Liver (tissue), 9 donors: ENCODE measurements around the gene RGS3. TPM values are rescaled to one million over a fixed set of nuclear protein-coding genes. Genes with fewer than 3 reads are reported as not detected.
"Not testable (repeated sequence)": the region's sequence is repeated elsewhere in the genome, so short reads cannot be mapped to it uniquely, and the experiment has no call there.

Source experiments
- DNase-seq: peaks from one replicate; pipeline ENCODE4 v3.0.0-alpha.2; 2017; ENCODE audit warnings: low spot score
- H3K27ac ChIP-seq, 2 donors: one replicate each; pipeline ENCODE4 v1.7.0; 2013; ENCODE audit warnings: inconsistent platforms in 2 of 2, low read length in 2 of 2, control low read depth in 1 of 2, low read depth in 1 of 2, mild to moderate bottlenecking in 1 of 2
- H3K27me3 ChIP-seq, 4 donors: one replicate each; pipeline versions ENCODE4 v1.6.1 to v1.7.0; 2013; ENCODE audit warnings: low read length in 3 of 4, inconsistent platforms in 1 of 4, mild to moderate bottlenecking in 1 of 4, moderate library complexity in 1 of 4; ENCODE audit not compliant: control insufficient read depth in 4 of 4, insufficient read depth in 4 of 4
- H3K36me3 ChIP-seq, 4 donors: one replicate each; pipeline versions ENCODE4 v1.6.1 to v1.7.0; 2013; ENCODE audit warnings: low read length in 3 of 4, mild to moderate bottlenecking in 3 of 4, low read depth in 1 of 4, moderate library complexity in 1 of 4; ENCODE audit not compliant: control insufficient read depth in 4 of 4, insufficient read depth in 3 of 4
- H3K4me1 ChIP-seq, 4 donors: one replicate each; pipeline versions ENCODE4 v1.6.1 to v1.7.0; 2013; ENCODE audit warnings: low read length in 3 of 4, mild to moderate bottlenecking in 3 of 4, moderate library complexity in 1 of 4; ENCODE audit not compliant: control insufficient read depth in 4 of 4, insufficient read depth in 4 of 4
- H3K4me3 ChIP-seq, 3 donors: one replicate each; pipeline versions ENCODE4 v1.6.1 to v1.7.0; 2013; ENCODE audit warnings: low read length in 3 of 3, control low read depth in 1 of 3, low read depth in 1 of 3, mild to moderate bottlenecking in 1 of 3
- H3K9ac ChIP-seq, 2 donors: one replicate each; pipeline ENCODE4 v1.7.0; 2013; ENCODE audit warnings: low read length in 2 of 2, mild to moderate bottlenecking in 2 of 2, moderate library complexity in 2 of 2, control low read depth in 1 of 2, low read depth in 1 of 2
- H3K9me3 ChIP-seq, 4 donors: one replicate each; pipeline versions ENCODE4 v1.6.1 to v1.7.0; 2013; ENCODE audit warnings: low read length in 3 of 4; ENCODE audit not compliant: control insufficient read depth in 4 of 4
- EGR1 ChIP-seq, 2 donors: IDR thresholded peaks; 2 replicates each; pipeline ENCODE4 v1.6.1; 2016 to 2018; ENCODE audit warnings: antibody characterized with exemption in 2 of 2, low read depth in 2 of 2
- FOXA1 ChIP-seq: IDR thresholded peaks from 2 replicates; pipeline ENCODE4 v1.6.1; 2016; ENCODE audit warnings: antibody characterized with exemption
- FOXA2 ChIP-seq: IDR thresholded peaks from 2 replicates; pipeline ENCODE4 v1.6.1; 2016; ENCODE audit warnings: antibody characterized with exemption
- GABPA ChIP-seq, 2 donors: IDR thresholded peaks in 1 of 2; conservative IDR thresholded peaks in 1 of 2; 2 replicates each; pipeline ENCODE4 v1.6.1; 2016; ENCODE audit warnings: antibody characterized with exemption in 2 of 2, mild to moderate bottlenecking in 1 of 2, moderate library complexity in 1 of 2
- JUND ChIP-seq, 2 donors: IDR thresholded peaks; 2 replicates each; pipeline ENCODE4 v1.6.1; 2016; ENCODE audit warnings: antibody characterized with exemption in 2 of 2
- NR2F2 ChIP-seq: IDR thresholded peaks from 2 replicates; pipeline ENCODE4 v1.6.1; 2016; ENCODE audit warnings: antibody characterized with exemption
- RAD21 ChIP-seq, 2 donors: IDR thresholded peaks; 2 replicates each; pipeline ENCODE4 v1.6.1; 2016; ENCODE audit warnings: antibody characterized with exemption in 2 of 2, mild to moderate bottlenecking in 2 of 2
- RXRA ChIP-seq, 2 donors: IDR thresholded peaks; 2 replicates each; pipeline ENCODE4 v1.6.1; 2017 to 2018; ENCODE audit warnings: antibody characterized with exemption in 2 of 2, mild to moderate bottlenecking in 1 of 2
- SP1 ChIP-seq: IDR thresholded peaks from 2 replicates; pipeline ENCODE4 v1.6.1; 2018; ENCODE audit warnings: antibody characterized with exemption, mild to moderate bottlenecking
- TAF1 ChIP-seq: conservative IDR thresholded peaks from 2 replicates; pipeline ENCODE4 v1.6.1; 2016; ENCODE audit warnings: antibody characterized with exemption, mild to moderate bottlenecking
- YY1 ChIP-seq: IDR thresholded peaks from 2 replicates; pipeline ENCODE4 v1.6.1; 2016; ENCODE audit warnings: antibody characterized with exemption, mild to moderate bottlenecking
- WGBS: extraction: QIAGEN DNeasy Blood & Tissue Kit; methylation state at CpG from one replicate; pipeline ENCODE4 v1.1.7; 2013; 5-methylcytosine and 5-hydroxymethylcytosine counted together
- polyA plus RNA-seq, 2 donors: library from polyadenylated mRNA; stranded (reverse) in 1 of 2; unstranded in 1 of 2; fragments of 200-250 nt in 1 of 2; fragments of >200 nt in 1 of 2; fragmentation: Nextera tagmentation in 1 of 2; extraction: Ambion mirVana in 1 of 2; gene quantifications; one replicate each; pipeline versions ENCODE4 v1.2.1 to v1.2.3, GENCODE V29; 2013 to 2015
- total RNA-seq, 2 donors: library from RNA; depleted of rRNA; stranded (reverse); fragments of >200 nt; gene quantifications; one replicate each; pipeline ENCODE4 v1.2.3, GENCODE V29; 2014
- TF ChIP-seq, protein P1 (sequence below): IDR thresholded peaks from 2 replicates; pipeline ENCODE4 v1.6.1; 2016; ENCODE audit warnings: antibody characterized with exemption
- TF ChIP-seq, protein P2 (sequence below): fragments of 150-350 bp; IDR thresholded peaks from 2 replicates; pipeline ENCODE4 v1.5.1; 2017; ENCODE audit warnings: improper control_type of control experiment, low read depth, low read length; ENCODE audit not compliant: missing input control
- TF ChIP-seq, protein P3 (sequence below): IDR thresholded peaks from 2 replicates; pipeline ENCODE4 v1.6.1; 2016; ENCODE audit warnings: antibody characterized with exemption
- TF ChIP-seq, protein P4 (sequence below): IDR thresholded peaks from 2 replicates; pipeline ENCODE4 v1.6.1; 2016; ENCODE audit warnings: antibody characterized with exemption
- donor health status: healthy.
- donor health status: healthy.
- donor health status: healthy.
- donor health status: healthy.
- donor health status: healthy.

The RGS3 gene
- total and polyA plus RNA-seq, 4 donors: 13.0 to 65.0 (median 28.3) TPM

DNA sequence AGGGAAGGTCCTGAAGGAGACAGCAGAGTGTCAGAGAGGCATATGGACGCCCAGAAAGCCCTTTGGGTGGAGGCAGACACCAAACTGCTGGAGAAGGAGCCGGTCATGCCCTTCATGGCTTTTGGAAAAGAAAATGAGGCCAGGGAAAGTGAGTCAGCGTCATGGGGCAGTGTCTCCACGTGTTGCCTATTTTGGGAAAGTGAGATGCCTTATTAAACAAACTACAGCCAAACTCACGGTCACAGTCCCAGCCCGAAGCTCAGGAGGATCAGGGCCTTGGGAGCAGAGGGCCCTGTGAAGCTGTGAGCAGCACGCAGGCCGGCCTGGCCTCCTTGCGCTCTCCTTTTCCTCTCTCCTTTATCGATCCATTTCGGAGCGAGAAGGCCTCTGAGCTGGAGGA is 25.0 kb downstream of the RGS3 start:
- 92% methylated on average over 12 of the region's 12 CpGs for WGBS
- no peak for DNase-seq

DNA sequence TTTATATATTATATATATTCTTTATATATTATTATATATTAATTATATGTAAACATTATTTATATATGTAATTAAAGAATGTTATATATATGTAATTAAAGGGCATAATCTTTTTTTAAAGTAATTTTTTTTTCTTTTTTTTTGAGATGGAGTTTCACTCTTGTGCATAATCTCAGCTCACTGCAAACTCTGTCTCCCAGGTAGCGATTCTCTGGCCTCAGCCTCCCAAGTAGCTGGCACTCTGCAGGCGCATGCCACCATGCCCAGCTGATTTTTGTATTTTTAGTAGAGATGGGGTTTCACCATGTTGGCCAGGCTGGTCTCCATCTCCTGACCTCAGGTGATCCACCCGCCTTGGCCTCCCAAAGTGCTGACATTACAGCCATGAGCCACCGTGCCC is 27.6 kb downstream of the RGS3 start:
- H3K9ac ChIP-seq, DNase-seq: not testable (repeated sequence)
- 97% methylated on average over 4 of the region's 4 CpGs for WGBS

More for the DNA sequence above, 25.0 kb downstream of the RGS3 start:
- H3K9me3 ChIP-seq: no peaks in the 10 kb centered on the region
- no peaks in the 10 kb centered on the region for H3K27me3 ChIP-seq
- TF ChIP-seq, protein P1, sequence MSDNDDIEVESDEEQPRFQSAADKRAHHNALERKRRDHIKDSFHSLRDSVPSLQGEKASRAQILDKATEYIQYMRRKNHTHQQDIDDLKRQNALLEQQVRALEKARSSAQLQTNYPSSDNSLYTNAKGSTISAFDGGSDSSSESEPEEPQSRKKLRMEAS: no peak
- TF ChIP-seq, protein P2, sequence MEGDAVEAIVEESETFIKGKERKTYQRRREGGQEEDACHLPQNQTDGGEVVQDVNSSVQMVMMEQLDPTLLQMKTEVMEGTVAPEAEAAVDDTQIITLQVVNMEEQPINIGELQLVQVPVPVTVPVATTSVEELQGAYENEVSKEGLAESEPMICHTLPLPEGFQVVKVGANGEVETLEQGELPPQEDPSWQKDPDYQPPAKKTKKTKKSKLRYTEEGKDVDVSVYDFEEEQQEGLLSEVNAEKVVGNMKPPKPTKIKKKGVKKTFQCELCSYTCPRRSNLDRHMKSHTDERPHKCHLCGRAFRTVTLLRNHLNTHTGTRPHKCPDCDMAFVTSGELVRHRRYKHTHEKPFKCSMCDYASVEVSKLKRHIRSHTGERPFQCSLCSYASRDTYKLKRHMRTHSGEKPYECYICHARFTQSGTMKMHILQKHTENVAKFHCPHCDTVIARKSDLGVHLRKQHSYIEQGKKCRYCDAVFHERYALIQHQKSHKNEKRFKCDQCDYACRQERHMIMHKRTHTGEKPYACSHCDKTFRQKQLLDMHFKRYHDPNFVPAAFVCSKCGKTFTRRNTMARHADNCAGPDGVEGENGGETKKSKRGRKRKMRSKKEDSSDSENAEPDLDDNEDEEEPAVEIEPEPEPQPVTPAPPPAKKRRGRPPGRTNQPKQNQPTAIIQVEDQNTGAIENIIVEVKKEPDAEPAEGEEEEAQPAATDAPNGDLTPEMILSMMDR: no peak
- TF ChIP-seq TAF1: no peak
- TF ChIP-seq JUND (IDR thresholded peaks at IDR 0.05): no peak
- TF ChIP-seq SP1: no peak
- TF ChIP-seq, protein P3, sequence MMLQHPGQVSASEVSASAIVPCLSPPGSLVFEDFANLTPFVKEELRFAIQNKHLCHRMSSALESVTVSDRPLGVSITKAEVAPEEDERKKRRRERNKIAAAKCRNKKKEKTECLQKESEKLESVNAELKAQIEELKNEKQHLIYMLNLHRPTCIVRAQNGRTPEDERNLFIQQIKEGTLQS: no peak
- TF ChIP-seq FOXA1: no peak
- TF ChIP-seq, protein P4, sequence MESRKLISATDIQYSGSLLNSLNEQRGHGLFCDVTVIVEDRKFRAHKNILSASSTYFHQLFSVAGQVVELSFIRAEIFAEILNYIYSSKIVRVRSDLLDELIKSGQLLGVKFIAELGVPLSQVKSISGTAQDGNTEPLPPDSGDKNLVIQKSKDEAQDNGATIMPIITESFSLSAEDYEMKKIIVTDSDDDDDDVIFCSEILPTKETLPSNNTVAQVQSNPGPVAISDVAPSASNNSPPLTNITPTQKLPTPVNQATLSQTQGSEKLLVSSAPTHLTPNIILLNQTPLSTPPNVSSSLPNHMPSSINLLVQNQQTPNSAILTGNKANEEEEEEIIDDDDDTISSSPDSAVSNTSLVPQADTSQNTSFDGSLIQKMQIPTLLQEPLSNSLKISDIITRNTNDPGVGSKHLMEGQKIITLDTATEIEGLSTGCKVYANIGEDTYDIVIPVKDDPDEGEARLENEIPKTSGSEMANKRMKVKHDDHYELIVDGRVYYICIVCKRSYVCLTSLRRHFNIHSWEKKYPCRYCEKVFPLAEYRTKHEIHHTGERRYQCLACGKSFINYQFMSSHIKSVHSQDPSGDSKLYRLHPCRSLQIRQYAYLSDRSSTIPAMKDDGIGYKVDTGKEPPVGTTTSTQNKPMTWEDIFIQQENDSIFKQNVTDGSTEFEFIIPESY: no peak
- TF ChIP-seq YY1: no peak
- TF ChIP-seq RAD21 (IDR thresholded peaks at IDR 0.05): no peak
- no peak for TF ChIP-seq FOXA2
- no peak for TF ChIP-seq RXRA (IDR thresholded peaks at IDR 0.05)
- no peak for TF ChIP-seq GABPA (IDR thresholded peaks at IDR 0.05 in 1 of 2, conservative IDR thresholded peaks at IDR 0.05 in 1 of 2)
- no peak for TF ChIP-seq NR2F2
- H3K27ac ChIP-seq: no peak overlapping the region
- H3K4me1 ChIP-seq: no peaks in the 10 kb centered on the region
- H3K9ac ChIP-seq: no peak overlapping the region
- H3K36me3 ChIP-seq: no peaks in the 10 kb centered on the region
- H3K4me3 ChIP-seq: no peak overlapping the region

DNA sequence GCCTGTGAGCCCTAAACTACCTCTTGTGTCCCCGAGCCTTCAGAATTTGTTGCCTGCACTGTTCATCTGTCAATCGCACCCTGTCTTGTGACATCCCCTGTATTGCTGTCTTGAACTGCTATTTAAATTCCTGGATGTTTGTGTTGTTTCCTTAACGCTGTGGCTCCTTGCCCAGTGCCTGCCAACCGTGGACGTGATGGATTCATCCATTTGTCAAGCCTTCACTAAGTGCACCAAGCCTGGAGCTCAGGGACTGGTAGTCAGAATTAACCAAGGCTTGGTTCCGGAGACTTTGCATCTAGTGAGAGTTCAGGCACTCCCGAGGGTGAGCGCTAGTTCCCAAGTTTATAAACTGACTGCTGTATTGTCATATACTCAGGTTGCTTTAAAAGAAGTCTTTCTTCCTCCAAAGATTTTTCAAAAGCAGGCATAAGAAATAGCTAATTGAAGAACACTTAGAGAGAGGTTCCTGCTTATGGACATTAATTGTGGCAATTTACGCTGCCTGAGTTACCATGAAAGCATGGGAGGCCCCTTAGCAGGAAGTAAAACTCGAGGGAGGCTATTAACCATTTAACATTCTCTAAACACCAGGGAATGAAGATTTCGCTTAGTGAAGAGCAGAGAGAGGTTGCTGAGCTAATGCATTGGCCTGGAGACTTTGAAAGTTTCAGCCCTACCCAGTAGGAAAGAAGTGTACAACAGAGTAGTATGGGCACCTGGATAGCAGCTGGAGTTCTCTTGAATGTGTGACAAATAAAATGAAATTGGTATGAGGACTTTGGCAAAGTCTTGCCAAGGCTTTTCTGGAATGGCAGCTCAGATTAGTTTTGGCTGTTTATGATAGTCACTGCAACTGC is 29.0 kb downstream of the RGS3 start:
- no peaks in the 10 kb centered on the region for H3K4me1 ChIP-seq
- no peaks in the 10 kb centered on the region for H3K36me3 ChIP-seq
- 73% methylated on average over 11 of the region's 11 CpGs for WGBS
- H3K4me3 ChIP-seq: no peak overlapping the region
- no peak overlapping the region for H3K27ac ChIP-seq
- TF ChIP-seq SP1: no peak
- no peak for TF ChIP-seq TAF1
- TF ChIP-seq, protein P1: no peak
- TF ChIP-seq EGR1 (IDR thresholded peaks at IDR 0.05; ENCODE audit: low read depth in 2 of 2): no peak
- no peak for DNase-seq
- no peaks in the 10 kb centered on the region for H3K9me3 ChIP-seq
- H3K9ac ChIP-seq: no peak overlapping the region
- no peaks in the 10 kb centered on the region for H3K27me3 ChIP-seq

More for the DNA sequence above, 27.6 kb downstream of the RGS3 start:
- not testable (repeated sequence) for H3K27me3 ChIP-seq, H3K27ac ChIP-seq, H3K4me1 ChIP-seq, H3K4me3 ChIP-seq, H3K36me3 ChIP-seq, H3K9me3 ChIP-seq
